GM18505 (cell line): ENCODE results near the gene CDKN2A.
"Not testable (repeated sequence)": the region's sequence is repeated elsewhere in the genome, so short reads cannot be mapped to it uniquely, and the experiment has no call there.

Experiments
- ATAC-seq: cut with Tn5 transposase; IDR thresholded peaks from one replicate; pipeline ENCODE4 v1.9.1; 2021; ENCODE audit not compliant: unreplicated experiment
- POLR2A ChIP-seq: IDR thresholded peaks from 4 replicates; pipeline ENCODE4 v1.6.1; 2011; ENCODE audit warnings: borderline replicate concordance; ENCODE audit not compliant: insufficient read depth, insufficient read length; ENCODE audit errors: extremely low read depth

The CDKN2A gene

DNA sequence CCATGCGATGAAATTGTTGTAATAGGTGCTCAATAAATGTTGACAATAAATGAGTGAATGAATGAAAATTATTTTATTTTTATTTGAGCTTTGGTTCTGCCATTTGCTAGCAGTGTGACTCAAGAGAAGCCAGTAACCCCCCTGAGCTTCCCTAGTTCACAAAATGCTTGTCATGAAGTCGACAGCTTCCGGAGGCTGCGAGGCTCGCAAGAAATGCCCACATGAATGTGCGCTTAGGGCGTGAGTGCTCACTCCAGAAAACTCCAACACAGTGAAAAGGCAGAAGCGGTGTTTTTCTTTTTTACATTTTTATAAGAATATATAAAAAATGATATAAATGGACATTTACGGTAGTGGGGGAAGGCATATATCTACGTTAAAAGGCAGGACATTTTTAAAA is 26.5 kb downstream of the CDKN2A start:
- no peak for TF ChIP-seq POLR2A
- no peak for ATAC-seq

DNA sequence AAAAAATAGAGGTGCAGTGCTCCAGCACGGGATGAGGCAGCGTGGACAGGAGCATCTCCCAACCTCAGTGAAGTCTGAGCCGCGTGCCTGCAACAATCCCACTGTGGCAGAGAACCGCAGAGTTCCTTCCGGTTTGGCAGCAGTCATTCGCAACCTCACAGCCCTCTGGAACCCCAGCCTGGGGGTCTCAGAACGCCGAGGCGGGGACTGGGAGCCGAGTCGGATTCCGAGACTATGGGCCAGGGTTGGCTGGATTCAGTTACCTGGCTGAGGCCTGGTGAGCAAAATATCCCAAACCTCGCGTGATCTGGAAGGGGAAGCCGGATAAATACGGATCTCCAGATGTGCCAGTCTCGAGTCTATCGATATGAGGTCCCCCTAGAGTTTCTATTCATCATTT is 27.0 kb downstream of the CDKN2A start:
- TF ChIP-seq POLR2A: no peak
- ATAC-seq: no peak

DNA sequence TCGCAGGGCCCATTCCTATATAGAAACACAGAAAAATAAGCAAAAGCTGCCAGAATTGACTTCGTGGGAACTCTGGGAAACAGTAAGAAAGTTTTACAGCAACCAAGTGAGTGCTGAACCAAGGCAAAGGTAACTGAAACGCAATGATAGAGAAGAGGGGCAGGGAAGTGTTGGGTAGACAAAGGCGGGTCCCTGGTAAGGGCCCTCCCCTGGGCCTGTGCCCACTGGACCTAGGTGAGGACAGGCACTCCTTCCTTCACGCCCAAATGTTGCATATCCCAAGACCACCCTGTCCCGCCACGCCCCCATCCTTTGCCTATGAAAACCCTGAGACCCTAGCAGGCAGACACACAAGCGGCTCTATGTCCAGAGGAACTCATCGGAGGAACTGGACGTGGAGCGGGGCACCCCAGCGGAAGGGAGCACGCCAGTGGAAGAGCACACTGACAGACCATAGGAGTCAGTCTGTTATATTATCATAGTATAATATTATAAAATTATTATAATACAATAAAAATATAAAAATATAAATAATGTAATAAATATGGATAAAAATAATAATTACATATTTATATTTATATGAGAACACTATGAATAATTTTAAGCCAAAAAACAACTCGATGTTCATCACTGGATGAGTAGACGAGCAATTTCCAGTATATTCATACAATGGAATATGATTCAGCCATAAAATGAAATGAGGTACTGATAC is 27.9 kb downstream of the CDKN2A start:
- no peak for ATAC-seq
- no peak for TF ChIP-seq POLR2A

DNA sequence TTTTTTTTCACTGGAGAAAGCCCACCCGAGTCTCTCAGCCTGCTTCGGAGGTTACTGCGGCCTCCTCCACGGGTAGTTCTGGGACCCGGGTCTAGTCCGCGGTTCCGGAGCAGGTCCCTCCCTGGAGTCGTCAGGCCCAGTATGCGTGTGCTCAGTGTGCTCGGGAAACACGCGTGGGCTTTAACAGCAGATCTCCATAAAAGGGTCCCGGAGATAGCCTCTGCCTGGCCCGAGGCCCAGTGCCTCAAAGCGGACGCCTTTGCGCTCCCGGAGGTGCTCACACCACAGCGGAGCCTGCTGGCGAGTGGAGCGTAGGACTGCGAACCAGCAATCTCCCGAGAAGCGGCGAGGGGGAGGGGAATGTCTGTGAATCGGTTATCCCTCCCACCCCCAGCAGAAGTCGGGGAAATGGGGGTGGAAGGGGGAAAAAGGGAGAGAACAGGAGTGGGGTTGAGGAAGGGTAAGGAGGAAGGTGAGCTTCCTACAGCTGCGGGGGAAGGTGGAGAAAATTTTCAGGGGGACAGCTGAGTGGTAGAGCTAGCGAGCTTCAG is 28.7 kb downstream of the CDKN2A start:
- no peak for TF ChIP-seq POLR2A
- ATAC-seq: peak; percentile 87

DNA sequence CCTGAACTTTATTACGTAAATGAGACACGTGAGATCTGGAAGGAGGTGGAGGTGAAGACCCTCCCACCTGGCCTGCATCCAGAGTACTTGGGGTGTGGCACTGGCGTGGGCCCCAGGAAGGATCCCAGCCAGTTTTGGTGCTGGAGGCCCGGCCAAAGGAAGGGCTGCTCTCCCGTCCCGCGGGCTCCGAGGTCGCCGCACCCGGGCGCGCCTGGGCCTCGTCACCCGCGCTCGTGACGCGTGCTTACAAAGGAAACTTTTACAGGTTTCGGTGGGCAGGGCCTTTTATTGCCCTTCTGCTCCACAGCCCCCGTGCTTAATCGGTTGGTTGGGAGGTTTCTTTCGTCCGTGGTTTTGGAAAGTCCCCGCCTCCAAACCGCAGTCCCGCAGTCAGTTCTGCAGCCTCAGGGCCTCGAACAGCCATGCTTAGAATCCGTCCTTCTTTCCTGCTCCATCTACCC is 29.2 kb downstream of the CDKN2A start:
- no peak for TF ChIP-seq POLR2A
- peak; percentile 56 for ATAC-seq

DNA sequence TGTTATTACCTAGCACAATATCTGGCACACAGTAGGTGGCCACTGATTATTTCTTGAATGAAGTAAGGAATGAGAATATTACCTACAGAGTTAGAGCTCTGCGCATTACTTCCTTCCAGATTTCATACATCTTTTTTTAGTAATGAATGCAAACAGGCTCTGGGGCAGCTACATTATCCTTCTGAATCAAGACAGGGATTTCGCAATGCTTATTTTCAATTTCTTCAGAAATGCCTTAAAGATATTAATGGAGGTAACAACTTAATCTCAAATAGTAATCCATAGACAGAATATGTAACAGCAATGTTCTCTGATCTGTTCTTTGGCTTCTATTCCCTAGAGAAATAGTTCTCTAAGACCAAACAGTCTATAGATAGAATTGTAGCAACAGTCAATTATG is 32.6 kb downstream of the CDKN2A start:
- no peak for TF ChIP-seq POLR2A
- ATAC-seq: no peak

DNA sequence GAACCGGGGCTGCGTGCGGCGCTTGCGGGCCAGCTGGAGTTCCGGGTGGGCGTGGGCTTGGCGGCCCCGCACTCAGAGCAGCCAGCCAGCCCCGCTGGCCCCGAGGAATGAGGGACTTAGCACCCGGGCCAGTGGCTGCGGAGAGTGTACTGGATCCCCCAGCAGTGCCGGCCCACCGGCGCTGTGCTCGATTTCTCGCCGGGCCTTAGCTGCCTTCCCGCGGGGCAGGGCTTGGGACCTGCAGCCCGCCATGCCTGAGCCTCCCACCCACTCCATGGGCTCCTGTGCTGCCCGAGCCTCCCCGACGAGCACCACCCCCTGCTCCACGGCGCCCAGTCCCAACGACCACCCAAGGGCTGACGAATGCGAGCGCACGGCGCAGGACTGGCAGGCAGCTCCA is 34.9 kb downstream of the CDKN2A start:
- ATAC-seq: not testable (repeated sequence)

DNA sequence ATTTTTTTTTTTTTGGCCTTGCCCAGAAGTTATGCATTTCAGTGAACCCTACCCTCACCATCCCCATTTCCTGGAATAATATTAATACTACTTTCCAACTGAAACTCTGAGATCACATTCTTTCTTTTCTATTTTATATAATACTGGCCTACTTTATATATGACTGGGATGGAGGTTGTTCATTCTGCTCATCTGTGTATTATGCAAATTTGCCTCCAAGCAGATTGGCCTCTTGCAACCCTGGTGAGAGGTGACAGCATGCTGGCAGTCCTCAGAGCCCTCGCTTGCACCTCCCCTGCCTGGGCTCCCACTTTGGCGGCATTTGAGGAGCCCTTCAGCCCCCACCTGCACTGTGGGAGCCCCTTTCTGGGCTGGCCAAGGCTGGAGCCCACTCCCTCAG is 35.4 kb downstream of the CDKN2A start:
- no peak for TF ChIP-seq POLR2A
- no peak for ATAC-seq

DNA sequence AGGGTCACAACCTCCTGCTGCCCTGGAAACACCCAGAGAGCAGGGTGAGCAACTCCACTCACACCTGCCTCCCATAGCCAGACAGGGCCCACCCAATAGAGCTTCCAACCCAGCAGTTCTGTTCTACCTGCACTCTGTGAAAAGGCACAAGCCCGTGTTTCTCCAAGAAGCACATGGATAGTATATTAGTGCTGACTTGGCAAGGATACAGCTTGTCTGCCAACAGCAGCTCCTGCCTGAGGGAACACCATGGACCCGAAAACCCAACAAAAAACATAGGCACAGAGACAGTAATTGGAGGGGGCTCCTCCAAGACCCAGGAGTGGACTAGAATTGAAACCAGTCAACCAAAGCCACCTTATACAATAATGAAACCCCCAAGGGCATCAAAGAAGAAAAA is 48.6 kb downstream of the CDKN2A start:
- no peak for TF ChIP-seq POLR2A
- ATAC-seq: no peak

DNA sequence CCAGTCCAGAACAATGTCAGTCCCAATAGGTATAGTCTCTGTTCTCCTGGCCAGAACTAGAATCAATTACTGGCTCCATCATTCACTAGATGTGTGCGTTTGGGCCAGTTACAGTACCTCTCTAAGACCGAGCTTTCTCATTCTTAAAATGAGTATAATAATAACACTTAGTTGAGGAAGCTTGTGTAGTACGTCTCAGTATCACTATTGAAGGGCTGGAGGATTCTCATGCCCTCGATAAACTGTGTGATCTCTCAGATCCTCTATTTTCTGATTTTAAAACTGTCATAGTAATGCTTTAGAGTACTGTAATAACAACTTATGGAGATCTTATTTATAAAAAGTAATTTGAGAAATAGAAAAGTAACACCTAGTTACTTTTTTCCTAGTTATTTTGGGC is 50.7 kb downstream of the CDKN2A start:
- no peak for TF ChIP-seq POLR2A
- no peak for ATAC-seq

DNA sequence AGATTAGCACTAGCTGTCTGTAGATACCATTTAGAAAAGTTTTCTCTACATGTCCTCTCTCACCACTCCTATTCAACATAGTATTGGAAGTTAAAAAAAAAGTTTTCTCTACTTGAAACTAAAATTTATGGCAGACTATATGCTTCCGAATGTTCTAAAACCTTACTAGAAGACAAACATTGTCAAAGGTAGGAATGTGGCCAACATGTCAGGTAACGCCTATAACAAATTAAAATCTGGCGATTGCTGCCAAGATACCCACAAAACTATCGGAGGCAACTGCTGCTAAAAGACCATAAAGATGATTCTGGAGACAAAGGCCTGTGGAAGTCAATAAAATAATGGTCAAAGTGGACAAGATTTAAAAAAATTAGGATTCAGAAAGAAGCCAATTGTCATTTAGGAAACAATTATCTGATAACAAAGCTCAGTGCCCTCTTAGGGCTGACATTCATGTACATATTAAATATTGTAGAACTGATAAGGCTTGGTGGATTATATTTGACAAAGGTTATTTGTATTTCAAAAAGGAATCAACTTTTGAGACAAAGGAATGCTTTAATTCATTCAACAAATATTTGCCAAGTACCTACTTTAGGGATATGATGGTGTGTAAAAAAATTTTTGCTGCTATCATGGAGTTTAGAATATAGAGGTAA is 52.7 kb downstream of the CDKN2A start:
- TF ChIP-seq POLR2A: no peak
- no peak for ATAC-seq

DNA sequence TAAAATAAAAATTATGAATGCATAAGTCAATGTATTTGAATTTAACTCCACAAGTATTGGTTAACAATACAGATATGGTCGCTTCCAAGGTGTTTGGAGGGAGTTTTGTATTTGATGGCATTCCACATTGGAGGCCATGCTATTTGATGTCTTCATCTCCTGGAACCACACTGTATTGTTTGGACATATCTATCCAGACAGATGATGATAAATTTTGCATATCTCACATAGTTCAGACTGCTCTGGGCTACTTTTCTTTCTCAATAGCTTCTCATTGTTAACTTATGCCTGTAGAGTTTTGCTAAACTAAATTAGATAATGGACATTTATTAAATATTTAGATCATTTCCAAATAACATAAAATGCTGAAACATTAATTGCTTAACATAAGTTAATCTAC is 58.0 kb downstream of the CDKN2A start:
- no peak for ATAC-seq

DNA sequence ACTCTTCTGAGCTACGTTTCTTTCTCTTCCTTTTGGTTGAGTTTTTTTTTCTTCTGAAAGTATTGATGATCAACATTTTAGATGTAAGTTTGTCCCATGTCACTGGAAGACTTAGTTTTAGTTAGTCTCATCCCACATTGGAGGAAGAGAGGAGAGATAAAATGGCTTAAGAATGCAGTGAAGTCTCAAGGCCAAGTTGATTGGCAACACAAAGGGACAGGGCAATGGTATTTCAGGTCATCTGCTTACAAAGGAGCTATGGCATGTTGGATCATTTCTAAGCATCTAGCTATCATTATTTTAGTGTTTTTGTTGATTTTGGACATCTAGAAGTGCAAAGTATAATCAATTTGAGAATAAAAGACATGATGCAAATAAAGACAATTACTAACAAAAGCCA is 58.6 kb downstream of the CDKN2A start:
- no peak for ATAC-seq
- no peak for TF ChIP-seq POLR2A

More for the DNA sequence above, 58.0 kb downstream of the CDKN2A start:
- no peak for TF ChIP-seq POLR2A

DNA sequence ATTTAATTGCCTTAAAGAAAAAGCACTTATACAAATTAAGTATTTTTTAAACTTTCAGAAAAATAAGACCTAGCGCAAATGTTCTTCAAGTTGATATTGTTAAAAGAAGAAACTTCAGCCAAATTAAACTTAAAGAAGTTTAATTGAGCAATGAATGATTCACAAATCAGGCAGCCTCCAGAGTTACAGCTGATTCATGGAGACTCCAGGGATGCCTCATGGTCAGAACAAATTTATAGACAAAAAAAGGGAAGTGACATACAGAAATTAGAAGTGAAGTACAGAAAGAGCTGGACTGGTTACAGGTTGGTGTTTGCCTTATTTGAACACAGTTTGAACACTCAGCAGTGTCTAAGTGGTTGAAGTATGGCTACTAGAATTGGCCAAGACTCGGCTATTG is 60.3 kb downstream of the CDKN2A start:
- TF ChIP-seq POLR2A: no peak
- no peak for ATAC-seq
